NCI-H146 treated with DMSO at 0.1 percent for 48 hours (cell line): ENCODE results near the gene ACSM3.
"Not testable (repeated sequence)": the region's sequence is repeated elsewhere in the genome, so short reads cannot be mapped to it uniquely, and the experiment has no call there.

Experiments
- DNase-seq: peaks from one replicate; lab custom pipeline; 2025; ENCODE audit not compliant: unreplicated experiment; lab: John Stamatoyannopoulos, UW

The ACSM3 gene

GRCh38 chr16:20763461-20764232 is at the start of gene ACSM3:
ACSM3 (plus strand) TSS chr16:20764014; CDS start chr16:20770035, 6,021 bp downstream.
- no peak for DNase-seq

DNA sequence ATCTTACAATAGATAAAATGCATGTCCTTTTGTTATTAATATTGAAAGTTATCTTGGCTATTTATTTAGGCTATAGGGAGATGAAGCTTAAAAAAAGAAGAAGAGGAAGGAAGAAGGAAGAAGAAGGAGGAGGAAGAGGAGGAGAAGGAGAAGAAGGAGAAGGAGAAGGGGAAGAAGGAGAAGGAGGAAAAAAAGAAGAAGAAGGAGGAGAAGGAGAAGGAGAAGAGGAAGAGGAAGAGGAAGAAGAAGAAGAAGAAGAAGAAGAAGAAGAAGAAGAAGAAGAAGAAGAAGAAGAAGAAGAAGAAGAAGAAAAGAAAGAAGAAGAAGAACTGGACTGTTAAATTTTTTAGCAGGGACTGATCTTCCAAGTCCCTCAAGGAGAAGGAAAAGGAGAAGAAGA is 46.1 kb upstream of the ACSM3 start:
- DNase-seq = not testable (repeated sequence)

DNA sequence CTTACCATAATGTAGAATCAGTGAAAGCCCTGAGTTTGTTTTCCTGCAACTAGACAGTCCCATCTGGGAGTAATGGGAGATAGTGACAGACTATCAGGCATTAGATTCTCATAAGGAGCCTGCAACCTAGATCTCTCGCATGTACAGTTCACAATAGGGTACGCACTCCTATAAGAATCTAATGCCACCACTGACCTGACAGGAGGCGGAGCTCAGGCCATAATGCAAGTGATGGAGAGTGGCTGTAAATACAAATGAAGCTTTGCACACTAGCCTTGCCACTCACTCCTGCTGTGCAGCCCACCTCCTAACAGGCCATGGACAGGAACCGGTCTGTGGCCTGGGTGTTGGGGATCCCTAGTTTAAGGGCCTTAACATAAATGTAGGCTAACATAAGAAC is 43.6 kb upstream of the ACSM3 start:
- DNase-seq = no peak

- DNase-seq = no peak
These were observed 37.2 kb upstream of the ACSM3 start for GRCh38 chr16:20726661-20727060.

DNA sequence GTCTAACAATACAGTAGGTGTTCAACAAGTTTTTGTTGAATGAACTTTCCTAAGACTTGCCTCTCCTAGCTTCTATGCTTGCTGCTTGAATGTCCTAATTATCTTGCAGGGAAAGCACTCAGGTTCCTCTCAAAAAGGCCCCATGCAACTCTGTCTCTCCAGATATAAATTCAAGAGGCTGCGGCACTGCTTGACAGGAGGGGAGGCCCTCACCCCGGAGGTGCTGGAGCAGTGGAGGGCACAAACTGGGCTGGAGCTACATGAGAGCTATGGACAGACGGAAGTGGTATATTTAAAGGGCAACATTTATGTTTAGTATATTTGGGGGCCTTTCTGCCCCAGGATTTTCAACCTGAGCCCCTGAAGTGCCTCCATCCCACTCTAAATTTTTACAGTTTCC is 36.6 kb upstream of the ACSM3 start:
- DNase-seq = no peak

DNA sequence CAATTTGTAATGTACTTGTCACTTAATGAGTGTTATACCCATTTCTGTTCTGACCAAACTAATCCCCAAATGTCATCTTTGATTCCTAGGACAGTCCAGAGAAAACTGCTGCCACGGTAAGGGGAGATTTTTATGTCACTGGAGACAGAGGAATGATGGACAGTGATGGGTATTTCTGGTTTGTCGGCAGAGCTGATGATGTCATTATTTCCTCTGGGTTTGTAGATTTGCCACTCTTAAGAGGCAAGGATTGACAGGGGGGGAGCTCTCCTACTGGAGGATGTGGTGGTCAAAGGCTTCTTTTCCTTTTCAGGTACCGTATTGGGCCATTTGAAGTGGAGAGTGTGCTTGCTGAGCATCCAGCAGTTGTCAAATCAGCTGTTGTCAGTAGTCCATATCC is 34.7 kb upstream of the ACSM3 start:
- DNase-seq = no peak

DNA sequence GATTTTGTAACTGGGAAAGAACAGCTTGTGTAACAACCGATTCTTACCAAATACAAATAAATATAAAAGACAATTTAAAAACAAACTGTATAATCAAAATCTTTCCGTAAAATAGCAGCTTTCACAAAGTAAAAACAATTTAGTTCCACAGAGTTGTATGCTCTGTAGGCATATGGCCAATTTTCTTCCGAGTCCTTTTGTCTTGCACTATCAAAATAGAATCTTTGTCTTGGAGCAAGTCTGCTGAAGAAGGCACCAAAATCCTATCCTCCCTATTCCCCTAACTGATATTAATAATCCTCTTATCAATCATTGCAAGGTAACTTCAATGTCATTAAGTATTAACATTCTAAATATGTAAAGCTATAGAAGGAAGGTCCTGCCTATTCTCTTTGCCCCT is 29.8 kb upstream of the ACSM3 start:
- DNase-seq = no peak

DNA sequence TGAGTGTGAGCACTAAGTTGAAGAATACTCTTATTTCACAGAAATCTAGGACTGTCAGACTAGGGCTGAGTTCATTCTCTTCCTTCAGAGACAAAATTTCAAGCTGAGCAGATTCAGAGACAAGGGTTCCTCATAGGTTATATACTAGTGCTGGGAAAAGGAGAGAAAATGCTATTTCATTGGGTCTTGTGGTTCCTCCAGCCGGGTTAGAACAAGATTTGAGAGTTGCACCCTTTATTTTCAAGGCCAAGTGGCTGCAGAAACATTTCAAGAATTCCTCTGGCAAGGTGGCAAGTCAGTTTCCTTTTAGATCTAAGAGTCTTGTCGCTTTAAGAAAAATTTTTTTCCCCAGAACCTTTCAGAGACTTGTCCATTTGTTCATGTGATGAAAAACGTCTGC is 29.0 kb upstream of the ACSM3 start:
- DNase-seq = no peak

- no peak for DNase-seq
These were observed 28.3 kb upstream of the ACSM3 start for GRCh38 chr16:20735490-20735889.

- DNase-seq = no peak
These were observed 23.6 kb upstream of the ACSM3 start for GRCh38 chr16:20740007-20740883.

DNA sequence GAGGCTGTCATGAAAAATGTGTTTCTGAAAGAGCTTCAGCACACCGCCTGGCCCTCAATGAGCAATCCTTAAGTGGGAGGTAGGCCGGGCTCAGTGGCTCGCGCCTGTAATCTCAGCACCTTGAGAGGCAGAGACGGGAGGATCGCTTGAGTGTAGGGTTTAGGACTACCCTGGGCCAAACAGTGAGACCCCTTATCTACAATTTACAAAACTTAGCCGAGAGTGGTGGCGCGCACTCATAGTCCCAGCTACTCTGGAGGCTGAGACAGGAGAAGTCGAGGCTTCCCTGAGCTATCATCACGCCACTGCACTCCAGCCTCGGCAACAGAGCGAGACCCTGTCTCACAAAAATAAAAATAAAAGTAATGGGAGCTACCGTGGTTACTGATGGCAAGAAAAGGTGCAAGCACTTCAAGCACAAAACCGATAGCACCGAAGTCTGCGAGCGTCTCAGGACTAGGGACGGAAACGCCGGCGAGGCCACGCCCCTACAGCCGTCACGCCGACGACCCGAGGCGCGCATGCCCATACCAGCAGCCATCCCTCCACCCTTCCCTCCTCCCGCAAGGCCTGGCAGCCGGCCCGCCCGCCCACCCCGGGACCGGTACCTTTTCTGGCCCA is 22.8 kb upstream of the ACSM3 start:
- DNase-seq = peak; percentile 76

- peak; percentile 88 for DNase-seq
These were observed 22.1 kb upstream of the ACSM3 start, which contains the start of gene THUMPD1 for GRCh38 chr16:20741554-20742285. THUMPD1 (minus strand) TSS chr16:20741818; CDS start chr16:20741739, 79 bp downstream.

- no peak for DNase-seq
These were observed 20.2 kb upstream of the ACSM3 start for GRCh38 chr16:20743591-20743990.

- no peak for DNase-seq
These were observed 18.8 kb upstream of the ACSM3 start for GRCh38 chr16:20744922-20745440.

DNA sequence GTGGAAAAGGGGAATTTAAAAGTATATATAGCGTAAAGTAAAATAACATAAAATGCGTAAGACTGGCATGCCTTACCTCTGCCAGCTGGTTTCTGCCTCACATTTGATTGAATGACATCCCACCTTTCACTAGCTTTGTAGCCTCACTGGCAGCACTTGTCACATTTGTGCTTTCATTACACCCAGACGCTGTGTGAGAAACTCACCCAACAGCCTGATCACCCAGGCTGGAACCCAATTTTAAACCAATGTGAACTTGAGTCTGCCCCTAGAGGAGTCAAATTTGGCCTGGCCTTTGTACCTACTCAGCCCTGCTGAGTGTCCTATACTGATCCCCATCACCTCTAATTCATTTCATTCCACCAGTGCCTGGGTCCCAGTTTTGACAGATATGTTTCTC is 17.4 kb upstream of the ACSM3 start:
- DNase-seq = no peak

GRCh38 chr16:20747030-20747816 is 16.6 kb upstream of the ACSM3 start:
- DNase-seq = no peak

DNA sequence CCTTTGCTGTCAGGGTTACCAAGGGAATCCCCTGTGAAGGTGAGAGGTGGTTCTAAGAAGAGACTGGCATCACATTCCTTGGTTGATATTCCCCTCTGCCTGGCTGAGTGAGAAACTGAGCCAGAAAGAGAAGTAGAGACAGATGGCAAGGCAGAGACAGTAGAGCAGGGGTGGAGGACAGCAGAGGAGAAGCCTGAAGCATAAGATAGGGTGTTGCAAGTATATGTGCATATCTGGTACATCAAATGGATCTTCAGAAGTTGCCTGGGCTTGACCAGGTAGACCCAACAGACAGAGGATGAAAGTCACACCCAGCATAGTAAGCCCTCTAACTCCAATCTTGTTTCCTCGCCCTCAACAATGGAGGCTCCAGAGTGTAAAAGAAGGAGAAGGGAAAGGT is 14.3 kb upstream of the ACSM3 start:
- DNase-seq = no peak

GRCh38 chr16:20750558-20750957 is 13.3 kb upstream of the ACSM3 start:
- DNase-seq = no peak

DNA sequence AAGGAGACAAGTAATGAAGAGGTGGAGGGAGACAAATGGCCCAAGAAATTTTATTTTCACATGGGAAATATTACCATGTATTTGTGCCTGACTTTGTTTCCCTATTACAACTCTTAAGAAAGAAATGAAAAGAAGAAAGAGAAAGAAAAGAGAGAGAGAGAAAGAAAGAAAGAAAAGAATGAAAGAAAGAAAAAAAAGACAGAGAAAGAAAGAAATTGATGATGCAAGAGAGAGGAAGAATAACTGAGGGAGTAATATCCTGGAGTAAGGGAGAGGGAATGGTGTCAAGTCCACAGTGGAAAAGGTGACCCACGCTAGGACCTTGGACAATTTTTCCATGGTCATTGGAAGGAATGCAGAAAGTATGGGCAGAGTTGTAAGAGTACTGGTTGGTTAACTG is 10.1 kb upstream of the ACSM3 start:
- no peak for DNase-seq

DNA sequence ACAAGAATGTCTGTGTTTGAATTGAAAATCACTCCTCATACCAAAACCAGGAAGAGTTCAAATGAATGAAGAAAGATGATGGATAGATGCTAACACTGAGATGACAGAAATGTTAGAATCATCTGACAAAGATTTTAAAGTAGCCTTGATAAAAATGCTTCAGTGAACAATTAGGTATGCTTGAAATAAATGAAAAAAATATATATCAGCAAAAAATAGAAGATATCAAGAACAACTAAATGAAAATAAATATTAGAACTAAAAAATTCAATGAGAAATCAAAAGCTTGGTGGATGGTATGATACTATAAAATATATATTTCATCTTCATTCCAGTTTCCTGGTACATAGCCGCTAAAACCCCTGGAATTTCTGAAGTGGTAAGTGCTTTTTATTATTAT is 8.6 kb upstream of the ACSM3 start:
- DNase-seq = no peak
